GM19043 (cell line): ENCODE data around the gene QRFP.

Experiments
- ATAC-seq: cut with Tn5 transposase; IDR thresholded peaks from one replicate; pipeline ENCODE4 v1.9.1; 2021; ENCODE audit warnings: low read depth; ENCODE audit not compliant: unreplicated experiment

QRFP gene

DNA sequence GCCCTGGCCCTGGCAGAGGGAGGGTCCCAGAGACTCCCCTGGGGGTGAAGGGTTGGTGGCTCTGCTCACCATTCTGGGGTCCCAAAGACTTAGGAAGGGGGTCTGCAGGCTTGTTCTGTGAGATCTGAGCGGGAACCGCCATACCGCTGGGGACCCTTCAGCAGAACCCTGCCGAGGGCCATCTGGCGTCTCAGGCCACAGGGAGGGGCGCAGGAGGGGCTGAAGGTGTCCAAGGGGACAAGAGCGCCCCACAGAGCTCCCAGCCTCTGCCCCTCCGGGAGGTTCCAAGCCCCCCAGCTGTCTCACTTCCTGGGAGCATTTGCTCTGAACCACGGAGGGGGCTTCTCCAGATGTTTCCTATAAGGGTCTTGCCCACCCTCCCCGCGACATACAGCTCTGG lies 37.6 kb upstream of the QRFP start:
- no peak for ATAC-seq

DNA sequence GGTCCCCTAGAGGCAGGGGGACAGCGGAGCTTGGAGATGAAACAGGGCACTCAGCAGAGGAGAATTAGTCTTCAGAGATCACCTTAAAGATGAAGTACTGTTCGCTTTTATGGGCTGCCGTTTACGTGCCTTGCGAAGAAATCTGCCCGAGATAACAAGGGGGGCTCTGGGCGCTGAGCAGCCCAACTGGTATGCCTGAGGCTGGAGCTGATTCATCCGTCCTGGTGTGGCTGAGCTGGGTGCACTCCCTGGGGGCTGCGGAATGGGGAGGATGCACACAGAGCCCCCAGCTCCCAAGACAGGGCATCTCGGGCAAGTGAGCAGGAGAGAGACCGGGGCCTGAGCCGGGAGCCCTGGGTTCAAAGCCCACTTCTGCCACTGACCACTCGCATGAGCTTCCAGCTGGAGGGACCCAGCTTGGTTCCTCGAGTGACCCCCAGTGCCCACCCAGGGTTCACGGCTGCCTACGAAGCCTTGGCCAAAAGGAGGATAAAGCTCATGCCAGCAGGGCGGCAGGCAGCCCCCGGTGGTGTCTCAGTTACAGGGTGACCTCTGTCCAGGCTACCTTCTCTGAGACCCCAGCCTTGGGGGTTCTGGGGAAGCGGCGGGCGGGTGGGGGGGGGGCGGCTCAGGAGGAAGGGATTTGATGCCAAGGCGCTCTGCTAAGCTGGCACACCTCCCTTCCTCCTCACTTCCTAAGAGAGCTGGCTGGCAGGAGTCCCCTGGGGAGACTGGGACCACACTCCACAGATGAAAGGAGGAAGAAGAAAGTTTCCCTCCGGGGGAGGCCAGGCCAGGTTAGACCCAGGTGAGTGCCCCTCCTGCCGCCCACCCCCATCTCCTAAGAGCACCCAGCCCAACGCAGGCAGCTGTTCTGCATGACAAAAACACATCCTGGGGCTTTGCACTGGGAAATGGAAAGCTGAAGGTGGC lies 36.8 kb upstream of the QRFP start:
- ATAC-seq: no peak

DNA sequence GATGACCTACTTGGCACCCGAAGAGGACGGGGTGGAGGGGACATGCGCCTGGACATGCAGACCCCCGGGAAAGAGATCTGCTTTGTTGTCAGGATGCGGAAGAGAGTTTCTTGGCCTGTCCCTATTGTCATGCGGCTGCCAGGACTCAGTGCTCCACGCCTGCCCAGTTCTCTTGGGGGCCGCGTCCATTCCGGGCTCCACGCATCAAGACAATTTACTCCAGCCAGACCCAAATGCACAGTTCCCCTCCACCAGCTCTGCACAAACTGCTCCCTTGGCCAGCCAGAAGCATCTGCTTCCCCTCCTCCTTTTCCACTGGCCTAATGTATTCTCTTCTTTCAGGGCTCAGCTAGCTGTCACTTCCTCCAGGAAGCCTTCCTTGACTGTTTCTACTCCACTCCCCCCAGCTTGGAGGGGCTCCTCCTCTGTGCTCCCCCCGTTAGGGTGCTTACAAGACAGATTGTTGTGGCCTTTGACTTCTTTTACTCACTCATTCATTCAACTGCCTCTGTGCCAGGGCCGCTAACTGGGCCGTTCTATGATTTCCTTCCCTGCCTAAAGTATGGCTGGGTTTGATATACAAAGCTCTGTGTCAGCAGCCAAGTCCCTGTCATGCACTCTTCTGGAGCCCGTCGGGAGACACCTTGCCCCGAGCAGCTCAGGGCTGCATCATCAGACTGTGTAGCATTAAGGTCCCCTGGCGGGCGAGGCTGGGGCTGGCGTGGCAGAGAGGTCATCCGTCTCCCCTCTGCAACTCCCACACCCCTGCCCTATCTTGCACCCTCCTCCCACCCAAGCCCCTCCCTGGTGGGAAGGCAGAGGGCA lies 35.9 kb upstream of the QRFP start:
- no peak for ATAC-seq

DNA sequence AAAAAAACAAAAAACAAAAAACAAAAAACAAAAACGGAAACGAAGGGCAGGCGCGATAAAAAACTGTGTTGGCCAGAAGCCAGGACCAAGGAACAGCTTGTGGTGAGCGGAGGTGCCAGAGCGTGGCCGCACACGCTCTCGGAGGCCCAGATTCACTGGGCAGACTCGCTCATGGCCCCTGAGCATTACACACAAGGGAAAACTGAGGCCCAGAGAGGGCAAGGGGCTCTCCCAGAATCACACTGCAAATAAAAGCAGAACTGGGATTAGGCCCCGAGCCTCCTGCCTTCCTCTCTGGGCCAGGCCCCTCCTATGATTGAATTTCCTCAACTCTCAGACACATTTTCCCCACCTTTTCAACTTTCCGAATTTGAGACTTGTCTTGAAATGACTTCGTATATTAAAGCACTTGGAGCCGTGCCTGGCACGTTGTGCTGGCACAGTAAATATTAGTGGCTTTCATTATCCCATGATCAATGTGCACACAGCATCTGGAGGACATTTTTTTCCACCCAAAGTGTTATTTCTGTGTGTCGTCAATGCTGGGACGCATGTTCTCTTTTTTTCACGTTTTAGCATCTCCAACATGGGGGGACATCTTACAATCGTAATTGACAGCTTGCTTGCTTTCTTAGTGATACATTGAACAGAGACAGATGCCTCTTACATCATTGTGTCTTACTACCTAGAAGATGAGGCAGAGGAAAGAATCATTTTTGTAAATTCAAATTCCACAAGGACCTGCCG lies 35.1 kb upstream of the QRFP start:
- ATAC-seq: no peak

DNA sequence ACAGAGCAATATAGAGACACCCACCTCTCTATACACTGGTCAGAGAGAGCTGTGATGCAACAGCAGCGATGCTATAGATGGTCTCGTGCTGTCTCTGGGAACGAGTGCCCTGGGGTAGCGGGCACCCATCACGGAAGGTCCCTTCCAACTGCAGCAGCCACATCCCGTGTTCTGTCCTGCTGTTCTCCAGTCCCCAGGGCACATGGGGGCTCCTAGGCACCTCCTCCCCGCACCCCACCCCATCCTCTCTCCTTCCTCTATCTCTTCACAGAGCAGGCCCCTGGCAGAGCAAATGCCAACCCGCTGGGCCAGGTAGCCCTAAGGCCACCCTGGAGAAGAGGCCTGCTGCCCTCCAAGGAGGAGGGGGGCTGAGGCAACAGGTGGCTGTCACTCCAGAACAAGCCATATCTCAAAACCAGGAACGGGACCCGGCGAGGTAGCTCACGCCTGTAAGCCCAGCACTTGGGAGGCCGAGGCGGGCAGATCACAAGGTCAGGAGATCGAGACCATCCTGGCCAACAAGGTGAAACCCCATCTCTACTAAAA lies 34.3 kb upstream of the QRFP start:
- no peak for ATAC-seq

DNA sequence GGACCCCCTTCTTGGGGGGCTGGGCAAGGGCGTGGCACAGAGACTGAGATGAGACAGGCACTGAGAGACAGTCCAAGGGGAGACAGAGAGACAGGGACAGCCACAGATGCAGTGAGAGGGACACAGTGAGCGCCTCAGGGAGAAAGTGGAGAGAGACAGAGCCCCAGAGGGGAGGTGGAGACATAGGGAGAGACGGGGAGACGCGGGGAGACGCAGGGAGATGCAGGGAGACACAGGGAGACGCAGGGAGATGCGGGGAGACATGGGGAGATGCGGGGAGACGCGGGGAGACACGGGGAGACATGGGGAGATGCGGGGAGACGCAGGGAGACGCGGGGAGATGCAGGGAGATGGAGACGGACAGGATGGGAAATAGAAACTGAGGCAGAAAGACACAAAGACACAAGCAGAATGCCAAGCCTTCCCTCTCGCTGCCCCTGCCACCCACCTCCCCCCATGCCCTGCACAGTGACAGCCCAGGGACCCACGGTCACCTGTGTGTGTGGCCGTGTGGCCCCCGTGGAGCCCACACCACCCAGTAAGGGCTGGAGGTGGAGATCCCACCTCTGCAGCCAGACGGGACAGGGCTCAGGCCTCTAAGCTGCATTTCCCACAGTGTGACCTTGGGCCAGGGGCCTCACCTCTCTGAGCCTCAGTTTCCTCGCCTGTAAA lies 33.7 kb upstream of the QRFP start:
- no peak for ATAC-seq

DNA sequence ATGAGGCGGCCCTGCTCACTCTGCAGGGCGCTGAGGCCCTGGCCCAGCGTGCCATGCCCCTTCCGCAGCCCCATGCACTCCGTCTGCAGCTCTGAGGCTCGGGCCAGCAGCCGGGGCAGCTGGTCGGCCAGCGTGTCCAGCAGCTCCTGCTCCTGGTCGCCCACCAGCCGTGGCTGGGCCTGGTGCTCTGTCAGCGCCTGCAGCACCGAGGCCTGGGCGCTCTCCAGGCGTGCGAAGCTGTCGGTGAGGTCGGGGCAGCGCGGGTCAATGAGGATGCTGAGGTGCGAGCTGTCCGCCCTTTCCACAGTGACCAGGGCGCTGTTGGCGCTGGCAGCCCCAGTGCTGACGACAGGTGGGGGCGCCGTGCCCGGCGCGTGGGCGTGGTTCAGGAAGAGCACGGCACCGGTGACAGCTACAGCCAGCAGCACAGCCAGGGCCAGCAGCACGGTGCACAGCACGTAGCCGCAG lies 33.0 kb upstream of the QRFP start:
- no peak for ATAC-seq

DNA sequence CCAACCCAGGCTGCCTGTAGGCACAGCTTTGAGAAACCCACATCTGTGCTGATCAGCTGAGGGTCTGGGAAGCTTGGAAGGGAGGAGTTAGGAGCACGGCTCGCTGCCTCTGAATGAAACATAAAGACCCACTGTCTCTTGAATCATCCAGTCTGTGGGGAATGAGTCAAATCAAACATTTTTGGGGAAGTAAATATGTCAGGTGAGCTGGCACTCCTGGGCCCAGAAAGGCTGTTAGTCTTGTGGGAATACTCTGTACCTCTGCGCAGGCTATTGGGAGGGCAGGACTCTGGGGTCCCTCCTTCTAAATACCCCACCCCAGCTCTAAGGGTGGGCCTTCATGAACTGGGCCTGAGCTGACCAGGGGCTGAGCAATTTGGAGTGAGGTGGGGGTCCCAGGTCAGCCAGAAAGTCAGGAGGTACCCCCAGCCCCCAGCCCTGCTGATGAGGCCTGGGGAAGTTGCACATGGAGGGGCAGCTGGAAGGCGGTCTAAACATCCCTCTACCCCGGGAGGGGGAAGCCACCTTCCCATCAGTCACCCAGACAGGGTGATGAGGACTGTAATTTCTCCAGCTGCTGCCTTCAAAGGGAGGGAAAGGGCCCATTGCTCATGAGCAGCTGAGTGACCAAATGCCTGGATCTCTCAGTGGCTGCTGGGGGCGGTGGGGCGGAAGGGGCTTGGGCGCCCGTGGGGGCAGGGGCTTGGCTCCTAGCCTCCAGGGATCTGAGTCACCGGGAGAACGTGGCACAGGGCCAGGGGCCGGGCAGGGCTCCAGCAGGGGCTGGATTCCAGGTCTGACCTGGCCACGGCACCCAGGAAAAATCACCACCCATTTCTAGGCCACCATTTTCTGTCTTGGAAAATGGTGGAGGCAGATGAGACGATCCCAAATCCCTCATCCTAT lies 31.6 kb upstream of the QRFP start:
- no peak for ATAC-seq

DNA sequence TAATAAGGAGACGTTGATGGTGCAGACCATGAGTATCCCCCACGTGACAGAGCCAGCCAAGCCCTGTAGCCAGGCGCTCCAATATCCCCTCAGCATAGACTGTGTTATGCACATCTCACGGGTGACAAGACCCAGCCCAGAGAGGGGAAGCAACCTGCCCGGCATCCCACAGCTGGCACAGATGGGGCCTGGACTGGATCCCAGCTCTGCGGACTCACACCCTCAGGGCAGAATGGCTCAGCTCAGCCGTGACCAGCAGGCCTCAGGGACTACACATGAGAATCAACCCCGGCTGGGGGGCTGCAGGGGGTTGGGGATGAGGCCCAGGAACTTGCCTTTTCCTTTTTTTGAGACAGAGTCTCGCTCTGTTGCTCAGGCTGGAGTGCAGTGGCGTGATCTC lies 30.7 kb upstream of the QRFP start:
- no peak for ATAC-seq

DNA sequence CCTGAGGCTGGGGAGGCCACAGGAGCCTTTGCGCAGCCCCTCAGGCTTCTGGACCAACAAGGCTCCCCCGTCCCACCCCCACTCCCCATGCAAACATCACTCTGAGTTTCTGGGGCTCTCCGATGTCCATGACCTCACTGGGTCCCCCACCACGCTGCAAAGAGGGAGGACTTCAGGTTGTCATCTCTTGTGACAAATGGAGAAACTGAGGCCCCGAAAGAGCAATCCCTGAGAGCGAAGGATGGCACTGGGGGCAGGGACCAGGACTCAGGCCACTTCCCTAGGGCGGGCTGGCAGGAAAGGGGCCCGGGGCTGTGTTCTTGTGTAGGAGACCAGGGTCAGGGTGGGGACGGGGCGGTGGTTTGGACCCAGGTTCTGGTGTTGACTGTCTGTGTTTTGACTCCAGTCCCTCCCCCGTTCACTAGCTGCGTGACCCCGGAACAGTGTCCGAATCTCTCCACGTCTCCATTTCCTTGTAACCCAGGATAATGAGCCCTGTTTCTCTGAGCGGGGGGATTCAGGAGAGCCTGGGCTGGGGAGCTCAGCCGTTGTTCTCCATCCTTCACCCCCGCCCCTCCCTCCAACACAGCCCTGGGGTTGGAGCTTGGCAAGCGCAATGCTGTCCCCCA lies 28.6 kb upstream of the QRFP start:
- ATAC-seq: no peak

DNA sequence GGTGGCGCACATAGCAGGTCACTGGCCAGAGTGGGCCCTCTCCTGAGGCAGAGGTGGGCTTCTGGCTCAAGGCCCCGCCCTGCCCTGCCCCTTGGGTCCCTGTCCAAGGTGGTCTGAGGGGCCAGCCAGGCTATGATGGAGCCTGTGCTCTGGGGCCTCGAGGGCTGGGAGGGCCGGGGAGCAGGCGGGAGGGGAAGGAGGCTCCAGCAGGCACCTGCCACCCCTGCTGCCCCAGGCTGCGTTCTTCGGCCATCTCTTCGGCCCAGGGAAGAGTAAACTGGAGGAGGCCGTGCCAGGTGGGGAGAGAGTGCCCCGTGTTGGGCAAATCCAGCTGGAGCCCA lies 27.8 kb upstream of the QRFP start:
- ATAC-seq: no peak

DNA sequence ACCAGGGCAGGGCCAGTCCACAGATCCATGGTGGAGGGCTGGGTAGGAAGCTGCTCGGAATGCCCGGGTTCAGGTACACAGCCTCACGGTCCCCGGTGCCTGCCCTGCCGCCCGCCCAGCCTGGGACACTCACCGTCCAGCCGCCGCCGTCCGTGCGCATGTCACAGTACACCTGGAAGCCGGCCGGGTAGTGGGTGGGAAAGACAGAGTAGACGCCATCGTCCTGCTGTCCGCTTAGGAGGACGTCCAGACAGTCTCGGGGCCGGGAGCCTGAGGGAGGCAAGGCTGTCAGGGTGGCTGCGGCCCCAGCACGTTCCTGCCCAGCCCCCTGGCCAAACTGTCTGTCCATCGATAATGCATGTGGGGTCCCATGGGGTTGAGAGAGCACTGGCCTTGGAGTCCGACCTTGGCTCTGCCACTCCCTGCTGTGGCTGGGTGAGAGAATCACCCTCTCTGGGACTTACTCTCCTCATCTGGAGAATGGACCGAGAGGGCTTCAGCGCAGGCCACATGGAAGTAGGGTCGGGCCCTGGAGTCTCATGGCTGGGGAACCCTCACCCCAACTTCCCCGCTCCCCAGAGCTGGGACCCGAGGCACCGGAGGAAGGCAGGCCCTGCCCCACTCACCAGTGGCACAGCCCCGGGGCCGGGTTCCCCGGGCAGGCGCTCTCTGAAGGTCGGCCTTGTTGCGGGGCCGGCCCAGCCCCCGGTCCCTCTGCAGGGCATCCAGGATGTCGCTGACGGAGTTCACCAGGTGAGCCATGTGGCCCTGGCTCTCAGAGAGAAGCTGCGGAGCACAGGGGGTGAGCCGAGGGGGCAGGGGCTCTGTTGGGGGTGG lies 27.2 kb upstream of the QRFP start:
- no peak for ATAC-seq

DNA sequence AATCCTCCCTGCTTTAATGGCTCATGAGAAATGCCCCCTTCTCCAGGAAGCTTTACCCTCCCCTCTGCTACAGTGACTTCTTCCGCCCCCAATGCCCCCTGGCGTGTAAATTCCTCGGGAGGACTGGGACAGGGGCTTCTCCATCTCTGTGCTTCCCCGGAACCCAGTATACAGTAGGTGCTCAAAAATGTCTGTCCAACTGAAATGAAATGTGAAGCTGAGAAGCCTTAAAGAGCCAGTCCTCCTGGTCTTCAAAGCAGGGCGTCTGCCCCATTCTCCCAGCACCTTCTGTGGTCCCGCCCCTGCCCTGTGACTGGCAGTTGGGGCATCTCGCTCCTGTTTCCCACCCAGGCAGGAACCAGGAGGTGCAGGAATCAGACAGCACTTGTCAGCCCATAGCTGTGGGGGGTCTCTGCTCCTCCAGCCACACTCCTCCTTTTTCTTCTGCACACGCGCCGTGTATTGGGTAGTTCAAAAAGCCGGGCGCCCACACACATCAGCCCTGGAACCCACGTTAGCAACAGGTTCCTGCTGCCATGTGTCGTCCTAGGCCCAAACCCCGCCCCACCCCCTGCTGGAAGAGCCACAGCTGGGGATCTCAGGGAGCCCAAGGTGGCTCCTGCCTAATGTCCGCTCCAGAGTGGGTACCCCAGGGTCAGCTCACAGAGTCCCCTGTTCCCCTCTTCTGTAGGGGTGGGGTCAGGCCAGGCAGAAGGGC lies 26.4 kb upstream of the QRFP start:
- ATAC-seq: no peak

DNA sequence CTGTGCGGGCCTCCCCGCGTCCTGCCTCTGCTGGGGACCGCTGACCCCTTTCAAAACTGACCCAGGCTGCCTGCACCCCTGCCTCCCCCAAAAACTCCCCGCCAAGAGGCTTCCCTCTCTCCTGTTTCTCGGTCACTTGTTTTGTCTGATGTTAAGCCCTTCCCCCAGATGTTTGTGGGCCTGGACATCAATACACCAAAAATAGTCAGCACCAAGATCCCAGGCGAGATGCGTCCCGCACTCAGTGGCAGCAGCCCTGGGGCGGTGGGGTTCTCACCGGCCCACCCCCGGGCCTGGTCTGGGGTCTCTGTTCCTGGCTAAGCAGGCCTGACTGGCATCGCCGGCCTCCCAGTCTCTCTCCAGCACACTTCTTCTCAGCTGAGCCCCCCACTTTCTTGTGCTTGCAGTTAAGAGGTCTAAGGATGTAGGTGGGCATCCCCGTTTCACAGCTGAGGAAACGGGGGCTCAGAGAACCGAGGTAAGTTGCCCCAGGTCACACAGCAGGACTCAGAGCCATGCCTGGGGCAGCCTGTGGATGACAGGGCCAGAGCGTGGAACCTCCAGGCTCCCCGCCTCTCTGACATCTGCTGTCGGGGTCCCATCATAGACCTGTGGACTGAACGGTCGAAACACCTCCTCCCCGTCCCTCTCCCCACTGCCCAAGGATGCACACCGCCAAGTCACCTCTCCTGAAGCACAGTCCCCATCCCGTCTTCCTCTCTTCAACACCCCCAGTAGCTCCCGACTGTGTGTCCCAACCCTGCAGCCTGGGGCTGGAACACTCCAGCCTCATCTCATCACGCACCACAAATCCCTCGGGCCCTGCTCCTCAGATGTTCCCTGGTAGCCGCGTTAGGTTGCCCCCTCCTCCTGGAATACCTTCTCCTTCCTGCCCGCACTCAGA lies 25.6 kb upstream of the QRFP start:
- ATAC-seq: no peak

DNA sequence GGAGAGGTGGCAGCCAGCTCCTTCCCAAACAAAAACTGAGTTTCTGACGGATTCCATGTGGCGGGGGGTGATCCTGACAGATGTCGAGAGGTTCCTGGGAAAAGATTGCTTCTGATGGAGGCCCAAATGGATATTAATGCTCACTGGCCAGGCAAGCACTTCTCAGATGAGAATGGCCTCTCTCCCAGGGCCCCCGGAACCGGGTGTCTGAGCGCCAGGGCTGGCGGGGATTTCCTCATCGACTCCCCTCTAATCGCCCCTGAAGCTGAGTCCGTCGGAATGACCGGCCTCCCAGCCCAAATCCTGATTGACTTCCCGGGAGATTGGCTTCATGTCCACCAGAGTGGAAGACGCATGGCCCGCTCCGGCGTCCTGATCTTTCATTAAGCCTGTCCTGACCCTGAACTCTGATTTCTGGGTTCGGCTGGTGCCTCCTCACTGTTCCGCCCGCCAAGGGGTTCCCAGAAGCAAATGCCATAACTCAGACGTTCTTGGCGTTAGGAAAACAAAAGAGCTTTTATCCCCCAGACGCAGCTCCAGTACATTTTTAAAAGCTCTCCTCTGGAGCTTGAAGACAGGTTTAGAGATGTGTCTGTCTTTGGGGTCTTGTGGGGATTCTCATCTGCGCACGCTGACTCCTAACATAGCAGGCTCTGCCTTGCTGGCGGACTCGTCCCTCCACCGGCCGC lies 24.8 kb upstream of the QRFP start:
- ATAC-seq: no peak
